ENCODE data around the gene EIF2S3B.

DNA sequence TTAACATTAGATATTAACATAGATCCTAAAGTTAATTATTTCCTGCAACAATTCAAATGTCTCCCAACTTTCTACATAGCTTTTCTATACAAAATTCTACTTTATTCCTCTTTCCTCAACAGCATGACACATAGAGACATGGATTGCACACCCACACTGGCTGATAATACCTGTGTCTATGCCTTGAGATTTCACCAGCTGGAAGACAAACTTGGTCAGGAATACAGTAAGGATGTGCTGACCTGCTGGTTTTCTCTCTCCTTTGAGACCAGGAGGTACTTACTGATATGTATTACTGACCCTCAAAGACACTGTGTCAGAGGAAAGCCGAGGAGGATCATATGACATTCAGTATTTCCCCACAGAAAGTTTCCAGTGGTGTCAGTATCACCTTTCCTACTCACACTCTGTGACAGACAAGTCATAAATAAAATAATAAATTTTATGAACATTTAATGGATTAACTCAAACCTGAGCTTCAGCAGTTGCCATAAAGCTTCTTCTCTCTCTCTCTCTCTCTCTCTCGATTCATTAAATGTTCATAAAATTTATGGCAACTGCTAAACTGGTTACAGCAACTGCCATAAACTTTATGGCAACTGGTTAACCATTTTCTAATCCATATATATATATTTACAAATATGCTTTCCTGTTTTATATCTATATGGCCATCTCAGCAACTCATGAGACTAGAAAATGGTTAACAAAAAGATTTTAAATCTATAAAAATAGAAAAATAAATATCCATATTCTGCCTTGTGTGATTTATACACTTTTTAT lies 22.7 kb downstream of the EIF2S3B start:
- no peak for TF ChIP-seq POLR2A (IDR thresholded peaks at IDR 0.05; ENCODE audit: low read length)
- TF ChIP-seq GATA1 (IDR thresholded peaks at IDR 0.05; ENCODE audit: low read depth, low read length) = no peak
